CD4-positive, alpha-beta T cell treated with Interleukin-2 at 100 ng/mL for 4 hours (primary cell): ENCODE measurements around the gene RNMT.

Source experiments
- DNase-seq: peaks from one replicate; pipeline ENCODE4 v3.0.0-alpha.2; 2020; ENCODE audit warnings: low spot score

RNMT gene

GRCh38 chr18:13813271-13813849 is 86.9 kb downstream of the RNMT start:
- peak; percentile 61 for DNase-seq
